Kidney glomerular epithelial cell (primary cell): ENCODE results near the gene STIP1.
"Not testable (repeated sequence)": the region's sequence is repeated elsewhere in the genome, so short reads cannot be mapped to it uniquely, and the experiment has no call there.

ENCODE experiments used
- DNase-seq: peaks from one replicate; lab custom pipeline; 2025; lab: John Stamatoyannopoulos, UW

Gene STIP1

DNA sequence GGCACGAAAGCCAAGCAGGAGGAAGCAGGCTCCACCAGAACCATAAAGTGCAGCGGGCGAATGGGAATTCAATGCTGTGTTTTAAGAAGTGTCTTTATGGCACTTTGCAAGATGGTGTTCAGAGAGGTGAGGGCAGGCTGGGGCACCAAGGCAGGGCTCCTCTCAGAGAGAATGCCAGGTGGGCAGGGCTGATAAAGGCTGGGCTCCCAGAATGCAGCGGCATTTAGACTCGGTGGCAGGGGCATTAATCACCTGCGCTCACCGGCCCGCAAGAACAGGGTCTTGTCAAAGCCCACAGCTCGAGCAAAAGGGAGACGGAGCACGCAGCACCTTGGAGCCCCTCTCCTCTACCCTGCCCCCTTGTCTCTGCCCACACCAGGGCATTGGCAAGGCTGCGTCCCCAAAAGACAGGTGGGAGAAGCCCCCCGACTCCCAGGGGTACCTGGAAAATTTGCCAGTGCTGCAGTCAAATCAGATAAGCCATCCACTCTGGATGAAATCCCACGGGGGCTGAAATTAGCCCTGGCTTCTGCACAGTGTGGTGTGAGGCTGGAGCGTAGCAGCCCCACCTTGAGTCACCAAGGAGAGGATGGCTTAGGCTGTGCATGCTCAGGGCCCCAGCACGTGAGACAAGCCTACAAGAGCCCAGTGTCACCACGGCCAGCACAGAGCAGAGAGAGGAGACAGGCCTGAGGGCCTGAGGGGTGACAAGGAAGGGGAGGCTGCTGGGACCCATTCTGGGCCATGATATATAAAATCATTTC, 28.2 kb upstream of the STIP1 start:
- no peak for DNase-seq

DNA sequence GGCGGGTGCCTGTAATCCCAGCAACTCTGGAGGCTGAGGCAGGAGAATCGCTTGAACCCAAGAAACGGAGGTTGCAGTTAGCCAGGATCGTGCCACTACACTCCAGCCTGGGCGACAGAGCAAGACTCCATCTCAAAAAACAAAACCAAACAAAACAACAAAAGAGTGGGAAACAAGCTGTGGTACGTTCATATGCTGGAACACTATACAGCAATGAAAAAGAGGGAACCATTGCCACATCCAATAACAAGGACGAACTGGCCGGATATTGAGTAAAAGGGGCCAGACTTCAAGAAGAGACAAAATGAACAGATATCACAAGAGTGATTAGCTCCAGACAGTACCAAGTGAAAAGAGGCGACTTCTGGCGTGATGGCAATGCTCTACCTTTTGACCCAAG, 24.9 kb upstream of the STIP1 start:
- DNase-seq = no peak

GRCh38 chr11:64162769-64163168, 23.2 kb upstream of the STIP1 start:
- not testable (repeated sequence) for DNase-seq

GRCh38 chr11:64163951-64164350, 22.0 kb upstream of the STIP1 start:
- DNase-seq = no peak

DNA sequence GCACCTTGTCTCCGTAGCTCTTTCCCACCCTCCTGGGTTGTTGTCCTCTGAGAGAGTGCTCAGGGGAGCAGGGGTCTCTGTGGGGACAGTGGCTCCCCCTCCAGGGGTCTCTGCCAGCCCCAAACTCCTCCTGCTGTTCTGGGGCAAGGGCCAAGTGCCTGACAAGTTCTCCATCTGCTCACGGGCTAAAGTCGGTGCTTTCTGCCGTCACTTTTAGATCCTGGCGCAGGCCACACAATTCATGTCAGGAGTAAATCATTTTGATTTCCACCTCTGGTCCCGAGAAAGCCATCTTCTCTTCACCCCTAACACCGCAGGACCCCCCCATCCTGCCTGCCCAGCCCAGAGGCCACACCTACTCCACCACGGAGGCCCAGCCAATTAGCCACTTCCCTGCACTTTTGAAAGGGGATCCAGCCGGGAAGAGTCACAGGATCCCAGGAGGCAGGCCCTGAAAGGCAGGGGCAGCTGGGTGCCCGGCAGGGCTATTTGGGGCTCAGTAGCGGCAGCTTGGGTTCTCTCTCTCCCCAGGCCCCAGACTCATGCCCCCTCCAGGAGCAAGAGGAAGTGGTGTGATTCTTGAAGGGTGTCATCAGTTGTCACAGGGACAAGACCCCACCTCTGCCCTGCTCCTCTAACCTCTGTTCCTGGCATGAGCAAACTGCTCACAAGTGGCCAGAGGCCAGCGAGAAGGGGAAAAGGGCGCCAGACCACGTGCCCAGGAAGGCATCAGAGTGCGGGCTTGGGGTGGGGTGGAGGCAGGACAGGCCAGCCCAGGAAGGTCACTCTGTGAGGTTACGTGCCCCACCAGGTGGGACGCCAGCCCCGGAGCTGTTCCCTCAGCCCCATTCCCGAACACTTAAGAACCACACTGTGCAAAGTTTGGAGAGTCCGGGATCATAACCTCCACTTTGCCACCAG, 21.3 kb upstream of the STIP1 start:
- DNase-seq = no peak

DNA sequence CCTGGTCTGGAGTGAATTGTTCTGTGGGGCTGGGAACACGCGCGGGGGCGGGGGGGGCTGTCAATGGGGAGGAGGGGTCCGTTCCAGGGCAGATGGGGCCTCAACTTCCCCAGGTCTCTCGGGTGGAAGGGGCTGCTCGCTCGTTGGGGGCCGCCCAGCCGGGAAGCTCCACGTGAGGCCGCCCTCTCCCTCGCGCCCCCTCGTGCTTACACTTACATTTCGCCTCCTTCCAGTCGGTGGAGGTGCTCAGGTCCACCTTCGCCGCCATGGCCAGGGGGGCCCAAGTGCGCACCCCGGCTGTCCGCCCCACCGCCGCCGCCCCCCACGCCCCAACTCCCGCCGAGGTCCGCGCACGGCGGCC, 20.5 kb upstream of the STIP1 start:
- DNase-seq = no peak

DNA sequence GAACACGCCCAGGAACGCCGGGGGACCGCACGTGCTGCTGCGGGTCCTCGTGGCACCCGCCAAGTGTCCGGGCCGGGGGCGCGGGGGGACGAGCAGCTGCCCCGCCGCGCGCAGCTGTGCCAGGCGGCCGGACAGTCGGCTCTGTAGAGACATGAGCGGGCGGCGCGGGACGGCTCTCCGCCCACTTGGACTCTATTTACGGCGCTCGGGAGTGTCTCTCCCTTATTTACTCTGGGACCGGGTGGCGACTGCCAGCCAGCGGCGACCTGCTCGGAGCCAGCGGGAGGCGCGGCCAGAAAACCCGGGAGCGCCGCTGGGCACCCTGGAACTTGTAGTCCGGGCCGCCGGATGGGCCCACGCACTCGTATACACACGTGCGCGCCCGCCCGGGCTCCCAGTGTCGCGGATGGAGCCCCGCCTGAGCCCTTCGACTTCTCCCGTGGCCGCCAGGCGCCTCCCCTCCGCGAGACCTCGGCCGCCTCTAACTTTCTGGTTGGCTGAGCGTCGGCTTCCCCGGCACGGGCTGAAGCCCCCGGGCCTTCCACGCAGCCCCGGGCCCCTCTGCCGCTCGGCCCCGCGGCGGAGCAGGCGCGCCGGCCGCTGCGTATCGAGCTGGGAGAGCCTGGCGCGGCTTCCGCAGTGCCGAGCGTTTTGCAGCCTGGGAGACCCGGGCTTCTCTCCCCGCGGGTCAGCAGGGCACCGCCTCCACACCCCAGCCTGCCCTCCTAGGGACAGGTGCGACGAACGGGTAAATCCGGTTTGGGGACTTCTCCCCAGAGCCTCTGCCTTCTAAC, 19.9 kb upstream of the STIP1 start, which contains the start of gene MACROD1:
TSS of gene MACROD1 (minus strand) at position 272 of the 794 bp plus-strand sequence. CDS start at position 153, 119 bp downstream.
- peak; percentile 57 for DNase-seq

DNA sequence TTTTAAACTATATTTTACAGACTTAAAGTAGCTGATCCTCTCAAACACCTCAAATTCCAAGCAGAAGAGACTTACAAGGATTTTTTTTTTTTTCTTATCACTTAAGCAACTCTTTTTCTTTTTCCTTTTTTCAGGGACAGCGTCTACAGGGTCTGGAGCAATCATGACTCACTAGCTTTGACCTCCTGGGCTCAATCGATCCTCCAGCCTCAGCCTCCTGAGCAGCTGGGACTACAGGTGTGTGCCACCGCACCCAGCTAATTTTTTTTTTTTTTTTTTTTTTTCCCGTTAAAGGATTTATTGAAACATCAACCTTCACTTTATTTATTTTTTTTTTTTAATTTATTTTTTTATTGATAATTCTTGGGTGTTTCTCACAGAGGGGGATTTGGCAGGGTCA, 15.6 kb upstream of the STIP1 start:
- no peak for DNase-seq

DNA sequence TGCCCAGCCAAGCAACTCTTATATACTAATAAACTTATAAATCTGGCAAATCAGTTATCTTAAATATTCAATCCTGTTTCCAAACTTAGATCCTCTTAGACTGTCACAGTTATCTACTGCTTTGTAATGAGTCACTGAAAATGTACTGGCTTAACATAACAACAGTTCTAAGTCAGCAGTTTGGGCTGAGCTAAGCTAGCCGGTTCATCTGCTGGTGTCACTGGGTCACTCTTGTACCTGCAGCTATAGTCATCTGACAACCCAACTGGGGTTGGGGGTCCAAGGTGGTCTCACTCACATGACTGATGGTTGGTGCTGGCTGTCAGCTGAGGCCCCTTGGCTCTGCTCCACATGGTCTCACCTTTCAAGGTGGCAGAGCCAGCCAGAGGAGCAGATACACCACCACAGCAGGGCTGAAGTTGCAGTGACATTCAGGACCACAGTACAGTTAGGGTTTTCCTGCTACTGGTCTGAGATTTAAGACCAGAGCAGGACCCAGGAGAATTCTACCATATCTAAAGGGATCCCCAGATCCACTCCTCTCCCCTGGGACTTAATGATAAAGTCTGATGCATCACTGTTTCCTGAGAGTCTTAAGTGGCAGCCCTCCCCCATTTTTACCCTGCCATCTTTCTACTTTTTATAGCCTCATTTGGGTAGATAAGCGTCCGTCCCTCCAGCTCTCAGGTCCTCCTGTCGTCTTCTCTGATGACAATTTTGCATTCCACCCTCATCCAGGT, 12.2 kb upstream of the STIP1 start:
- DNase-seq = no peak

DNA sequence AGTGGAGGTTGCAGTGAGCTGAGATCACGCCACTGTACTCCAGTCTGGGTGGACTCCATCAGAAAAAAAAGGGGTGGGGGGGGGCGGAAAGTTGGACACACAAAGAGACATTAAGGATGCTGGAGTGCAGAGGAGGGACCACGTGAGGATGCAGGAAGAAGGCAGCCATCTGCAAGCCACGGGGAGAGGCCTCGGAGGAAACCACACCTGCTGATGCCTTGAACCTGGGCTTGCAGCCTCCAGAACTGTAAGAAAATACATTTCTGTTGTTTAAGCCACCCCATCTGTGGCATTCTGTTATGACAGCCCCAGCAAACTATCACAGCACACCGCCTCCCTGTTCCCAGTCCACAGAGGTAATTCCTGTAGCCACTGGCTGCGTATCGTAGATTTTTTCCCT, 9.2 kb upstream of the STIP1 start:
- DNase-seq = no peak

DNA sequence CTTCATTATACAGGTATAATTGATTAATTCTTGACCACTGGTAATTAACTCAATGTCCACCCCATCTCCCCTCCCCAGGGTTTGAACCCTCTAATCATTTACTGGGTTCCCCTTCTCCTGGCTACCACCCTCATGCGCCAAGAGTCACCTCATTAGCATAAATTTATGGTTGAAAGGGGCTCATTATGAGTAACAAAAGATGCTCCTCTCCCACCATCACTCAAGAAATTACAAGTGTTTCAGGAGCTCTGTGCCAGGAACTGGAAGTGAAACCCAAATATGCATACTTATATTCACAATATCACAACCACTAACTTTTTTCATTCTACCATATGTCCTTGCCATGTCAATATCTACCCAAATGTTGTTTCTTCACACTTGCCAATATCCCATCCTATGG, 7.8 kb upstream of the STIP1 start:
- DNase-seq = no peak

DNA sequence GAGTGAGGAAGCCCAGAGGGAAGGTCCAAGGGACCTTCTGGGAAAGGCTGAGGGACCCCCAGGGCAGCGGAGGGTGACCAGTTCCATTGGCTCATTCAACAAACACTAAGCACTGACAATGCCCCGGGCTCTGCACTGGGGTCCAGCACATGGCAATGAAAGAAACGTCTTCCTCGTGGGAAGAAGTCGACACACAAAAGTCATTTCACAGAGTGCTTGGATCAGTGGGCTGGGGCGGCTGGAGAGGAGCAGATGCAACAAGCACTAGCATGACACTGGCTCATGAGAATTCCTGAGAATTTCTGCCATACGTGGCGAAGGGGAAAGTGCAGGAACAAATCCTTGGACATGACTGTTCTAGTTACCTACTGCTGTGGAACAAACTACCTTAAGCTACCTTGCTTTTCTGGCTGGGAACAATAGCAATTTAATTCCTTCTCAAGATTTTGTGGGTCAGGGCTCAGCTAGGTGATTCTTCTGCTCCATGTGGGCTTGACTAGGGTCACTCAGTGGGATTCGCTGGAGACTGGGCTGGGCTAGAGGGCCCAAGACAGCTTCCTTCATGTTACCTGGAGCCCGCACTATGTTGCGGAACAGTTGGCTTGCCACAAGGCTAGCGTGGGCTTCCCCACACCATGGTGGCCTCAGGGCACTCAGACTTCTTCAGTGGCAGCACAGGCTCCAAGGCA, 6.9 kb upstream of the STIP1 start:
- DNase-seq = no peak

GRCh38 chr11:64180891-64181290, 5.1 kb upstream of the STIP1 start:
- no peak for DNase-seq

GRCh38 chr11:64181506-64182411, 4.2 kb upstream of the STIP1 start:
- peak; percentile 84 for DNase-seq

DNA sequence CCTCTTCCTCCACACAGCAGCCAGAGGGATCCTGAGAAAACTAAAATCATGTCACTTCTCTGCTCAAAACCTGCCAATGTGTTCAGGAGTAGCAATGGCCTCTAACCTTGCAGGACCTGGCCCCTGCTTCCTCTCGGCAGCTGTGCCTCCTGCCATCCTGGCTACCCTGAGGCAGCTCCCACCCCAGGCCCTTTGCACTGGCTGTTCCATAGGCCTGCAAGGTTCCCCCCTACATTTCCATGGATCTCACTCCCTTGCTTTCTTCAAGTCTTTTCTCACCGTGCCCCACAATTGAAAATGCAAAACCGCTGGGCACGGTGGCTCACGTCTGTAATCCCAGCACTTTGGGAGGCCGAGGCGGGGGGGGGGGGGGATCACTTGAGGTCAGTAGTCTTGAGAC, 2.1 kb upstream of the STIP1 start:
- DNase-seq = no peak

- peak; percentile 79 for DNase-seq
Observed at GRCh38 chr11:64185175-64185692, 737 bp upstream of the STIP1 start.

GRCh38 chr11:64186492-64187165, 658 bp downstream of the STIP1 start:
- no peak for DNase-seq

DNA sequence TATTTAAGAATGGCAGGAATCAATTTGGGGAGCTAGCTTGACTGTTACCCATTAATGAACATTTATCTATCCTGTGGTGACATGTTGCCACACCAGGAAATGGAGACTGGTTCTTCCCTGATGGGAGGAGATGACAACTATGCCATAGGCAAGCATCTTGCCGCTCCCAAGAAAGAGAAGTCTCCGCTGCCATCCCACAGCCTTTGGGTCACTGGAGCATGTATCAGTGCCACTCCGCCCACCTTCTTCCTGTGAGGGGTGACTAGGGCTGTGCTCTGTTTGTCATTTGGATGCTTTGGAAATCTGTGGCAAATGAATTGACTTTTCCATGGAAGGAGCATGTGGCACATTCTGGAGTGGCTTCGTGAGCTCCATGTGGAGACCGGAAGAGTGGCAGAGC, 6.5 kb downstream of the STIP1 start:
- DNase-seq = no peak

DNA sequence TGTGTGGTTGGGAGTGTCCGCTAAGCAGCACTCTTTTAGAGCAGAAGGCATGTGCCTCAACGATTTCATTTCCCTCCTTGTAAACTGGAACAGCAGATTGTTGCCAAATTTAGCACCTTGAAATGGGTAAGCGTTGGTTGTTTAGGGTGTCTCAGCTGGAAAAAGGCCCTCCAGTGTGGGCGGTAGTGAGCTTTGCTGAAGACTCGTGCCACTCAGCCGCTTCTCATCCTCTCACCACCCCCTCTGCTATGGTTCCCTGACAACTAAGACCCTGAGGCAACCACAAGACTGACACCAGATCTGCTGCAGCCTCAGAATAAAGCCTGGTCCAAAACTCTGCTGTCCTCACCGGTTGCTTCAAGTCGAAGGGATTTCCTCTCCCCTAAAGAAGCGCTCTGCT, 10.7 kb downstream of the STIP1 start:
- no peak for DNase-seq
